ENCODE results near the gene EZR.
A peak's percentile ranks its signal among the peaks of the same experiment; 100 is the strongest.

The EZR gene

GRCh38 chr6:158760618-158761250, 58.4 kb downstream of the EZR start:
- no peak overlapping the region for H3K4me3 ChIP-seq (ENCODE audit: low read depth, low read length)
- no peak for TF ChIP-seq CTCF (conservative IDR thresholded peaks at IDR 0.05; ENCODE audit: low read depth, low read length)
- no peak for DNase-seq (ENCODE audit: low read depth)

GRCh38 chr6:158759966-158760617, 59.1 kb downstream of the EZR start:
- H3K4me3 ChIP-seq (ENCODE audit: low read depth, low read length): no peak overlapping the region
- DNase-seq (ENCODE audit: low read depth): no peak
- no peak for TF ChIP-seq CTCF (conservative IDR thresholded peaks at IDR 0.05; ENCODE audit: low read depth, low read length)

GRCh38 chr6:158758941-158759479, 60.2 kb downstream of the EZR start:
- no peak for TF ChIP-seq CTCF (conservative IDR thresholded peaks at IDR 0.05; ENCODE audit: low read depth, low read length)
- H3K4me3 ChIP-seq (ENCODE audit: low read depth, low read length): no peak overlapping the region
- no peak for DNase-seq (ENCODE audit: low read depth)

GRCh38 chr6:158758451-158758860, 60.7 kb downstream of the EZR start:
- no peak overlapping the region for H3K4me3 ChIP-seq (ENCODE audit: low read depth, low read length)
- peak; percentile 63 for DNase-seq (ENCODE audit: low read depth)
- TF ChIP-seq CTCF (conservative IDR thresholded peaks at IDR 0.05; ENCODE audit: low read depth, low read length): no peak

- no peak for TF ChIP-seq CTCF (conservative IDR thresholded peaks at IDR 0.05; ENCODE audit: low read depth, low read length)
- no peak for DNase-seq (ENCODE audit: low read depth)
- H3K4me3 ChIP-seq (ENCODE audit: low read depth, low read length): no peak overlapping the region
Measured at GRCh38 chr6:158757753-158758090, 61.4 kb downstream of the EZR start.

GRCh38 chr6:158756977-158757752, 62.0 kb downstream of the EZR start:
- H3K4me3 ChIP-seq (ENCODE audit: low read depth, low read length): no peak overlapping the region
- no peak for TF ChIP-seq CTCF (conservative IDR thresholded peaks at IDR 0.05; ENCODE audit: low read depth, low read length)
- no peak for DNase-seq (ENCODE audit: low read depth)

Data from choroid plexus epithelial cell (primary cell).